Caco-2 (cell line): Measurements from ENCODE around the gene CYP51A1. TPM values are rescaled to one million over a fixed set of nuclear protein-coding genes. Genes with fewer than 3 reads are reported as not detected.
A peak's percentile ranks its signal among the peaks of the same experiment; 100 is the strongest.

Source experiments
- BruUV-seq: library from RNA; stranded (reverse); fragments of 400-500 nt; replicated peaks from 2 replicates; lab custom pipeline; 2021; lab: Mats Ljungman, UMichigan
- CTCF ChIA-PET: fragments of 300-600 bp; sonication (Branson Sonifier 250); formaldehyde crosslinking; loops from one replicate; lab custom pipeline; 2022; ENCODE audit warnings: antibody characterized with exemption; lab: Charles Lee
- POLR2A ChIA-PET: fragments of 300-600 bp; sonication (Branson Sonifier 250); formaldehyde crosslinking; loops from one replicate; lab custom pipeline; 2022; ENCODE audit warnings: antibody characterized with exemption; lab: Charles Lee
- DNase-seq, 2 experiments: peaks; one replicate each; pipeline versions ENCODE4 v3.0.0 to v3.0.0-alpha.2; 2020 to 2022
- H3K27me3 ChIP-seq: replicated peaks from 2 replicates; pipeline ENCODE4 v1.6.0; 2011; ENCODE audit warnings: low read length; ENCODE audit not compliant: control insufficient read depth, insufficient read depth
- H3K36me3 ChIP-seq: 2 replicates; pipeline ENCODE4 v1.5.1; 2011; ENCODE audit warnings: low read length; ENCODE audit not compliant: control insufficient read depth, insufficient read depth
- H3K4me1 ChIP-seq: fragments of 250-450 bp; sonication (Bioruptor Pico); 2 replicates; pipeline ENCODE4 v1.5.1; 2020; ENCODE audit warnings: mild to moderate bottlenecking
- H3K4me3 ChIP-seq: 2 replicates; pipeline ENCODE4 v1.5.1; 2011; ENCODE audit warnings: low read depth, mild to moderate bottlenecking, control low read depth, low read length
- H3K9me3 ChIP-seq: fragments of 250-450 bp; sonication (Bioruptor Pico); 2 replicates; pipeline ENCODE4 v1.5.1; 2020; ENCODE audit warnings: mild to moderate bottlenecking, moderate library complexity
- H3K27ac Mint-ChIP-seq: one replicate; pipeline ENCODE4 v1.8.0; 2022; ENCODE audit warnings: mixed read lengths; ENCODE audit not compliant: unreplicated experiment
- H3K27me3 Mint-ChIP-seq: one replicate; pipeline ENCODE4 v1.8.0; 2022; ENCODE audit warnings: mixed read lengths; ENCODE audit not compliant: insufficient read depth, unreplicated experiment
- H3K36me3 Mint-ChIP-seq: one replicate; pipeline ENCODE4 v1.8.0; 2022; ENCODE audit warnings: mild to moderate bottlenecking, mixed read lengths; ENCODE audit not compliant: insufficient read depth, unreplicated experiment
- H3K4me1 Mint-ChIP-seq: one replicate; pipeline ENCODE4 v1.8.0; 2022; ENCODE audit warnings: low read depth, mixed read lengths; ENCODE audit not compliant: unreplicated experiment
- H3K4me3 Mint-ChIP-seq: one replicate; pipeline ENCODE4 v1.8.0; 2022; ENCODE audit warnings: mild to moderate bottlenecking, moderate library complexity, mixed read lengths; ENCODE audit not compliant: unreplicated experiment
- H3K9me3 Mint-ChIP-seq: one replicate; pipeline ENCODE4 v1.8.0; 2022; ENCODE audit warnings: mixed read lengths; ENCODE audit not compliant: unreplicated experiment
- CTCF ChIP-seq, 2 experiments: fragments of 200-600 bp in 1 of 2; IDR thresholded peaks; 1 replicate in 1 of 2; 2 replicates in 1 of 2; pipeline versions ENCODE4 v1.5.1 to v1.8.0; 2011 to 2022; ENCODE audit warnings: antibody characterized with exemption in 1 of 2, control low read depth in 1 of 2, inconsistent platforms in 1 of 2, low read depth in 1 of 2, low read length in 1 of 2, mild to moderate bottlenecking in 1 of 2, moderate library complexity in 1 of 2; ENCODE audit not compliant: insufficient read depth in 1 of 2, severe bottlenecking in 1 of 2, unreplicated experiment in 1 of 2
- intact Hi-C: fragments of 100-400 bp; cut with micrococcal nuclease; formaldehyde crosslinking; loops from one replicate; pipeline ENCODE4 v1.10.0; 2022; ENCODE audit not compliant: unreplicated experiment
- total RNA-seq: library from RNA; stranded (reverse); gene quantifications from 2 replicates; pipeline ENCODE4 v1.2.3, GENCODE V29; 2022

Gene CYP51A1
- total RNA-seq, 1 experiment from 2014 or later: 153 TPM

- no peak overlapping the region for H3K27ac Mint-ChIP-seq
- BruUV-seq: no TSS peak
- ChIA-PET POLR2A (no interaction called here), CTCF (interaction anchor here (0.6 kb wide), 1 partner anchor 514 kb away, joined by 3 read pairs; no protein-coding TSS in a partner anchor)
- Histone ChIP-seq H3K4me1 (no peaks in the 10 kb centered on the region), H3K27me3 (no peaks in the 10 kb centered on the region), H3K36me3 (no peaks in the 10 kb centered on the region), H3K4me3 (no peak overlapping the region), H3K9me3 (peaks cover 3% of the 10 kb centered on the region; the same call in 1 of the 2 replicates)
- no peaks in the 10 kb centered on the region for H3K9me3 Mint-ChIP-seq
- no peak overlapping the region for H3K4me3 Mint-ChIP-seq
- peaks cover 2% of the 10 kb centered on the region for H3K4me1 Mint-ChIP-seq
- no peak for DNase-seq
- H3K36me3 Mint-ChIP-seq: no peaks in the 10 kb centered on the region
- intact Hi-C loops: no loop called here
- TF ChIP-seq CTCF (IDR thresholded peaks at IDR 0.05; ENCODE audit: insufficient read depth in 1 of 2, low read depth in 1 of 2, low read length in 1 of 2, severe bottlenecking in 1 of 2, unreplicated experiment in 1 of 2): no peak
- H3K27me3 Mint-ChIP-seq: no peaks in the 10 kb centered on the region
These were observed 6.9 kb upstream of the CYP51A1 start for GRCh38 chr7:92141161-92141560.

GRCh38 chr7:92137557-92137956 is 3.3 kb upstream of the CYP51A1 start:
- CTCF ChIA-PET: no interaction called here
- no peak for TF ChIP-seq CTCF (IDR thresholded peaks at IDR 0.05; ENCODE audit: insufficient read depth in 1 of 2, low read depth in 1 of 2, low read length in 1 of 2, severe bottlenecking in 1 of 2, unreplicated experiment in 1 of 2)
- peaks cover 3% of the 10 kb centered on the region; the same call in 1 of the 2 replicates for H3K9me3 ChIP-seq
- Mint-ChIP-seq H3K4me1 (peaks cover 9% of the 10 kb centered on the region), H3K36me3 (peaks cover 16% of the 10 kb centered on the region), H3K9me3 (no peaks in the 10 kb centered on the region), H3K27me3 (no peaks in the 10 kb centered on the region), H3K27ac (no peak overlapping the region), H3K4me3 (no peak overlapping the region)
- no peaks in the 10 kb centered on the region for H3K27me3 ChIP-seq
- no peaks in the 10 kb centered on the region for H3K36me3 ChIP-seq
- no peak for DNase-seq
- intact Hi-C loops: no loop called here
- BruUV-seq: no TSS peak
- H3K4me3 ChIP-seq: no peak overlapping the region
- H3K4me1 ChIP-seq: peaks cover 5% of the 10 kb centered on the region; the same call in 1 of the 2 replicates
- POLR2A ChIA-PET: no interaction called here

- no peaks in the 10 kb centered on the region for H3K9me3 Mint-ChIP-seq
- peaks cover 9% of the 10 kb centered on the region; the same call in 1 of the 2 replicates for H3K4me1 ChIP-seq
- intact Hi-C loops: loop anchor here (2.0 kb wide), 2 partner anchors 58 to 254 kb away; partner anchors contain the start of gene MTERF1
- TF ChIP-seq CTCF (IDR thresholded peaks at IDR 0.05; ENCODE audit: insufficient read depth in 1 of 2, low read depth in 1 of 2, low read length in 1 of 2, severe bottlenecking in 1 of 2, unreplicated experiment in 1 of 2): no peak
- no peaks in the 10 kb centered on the region for H3K27me3 ChIP-seq
- H3K4me3 ChIP-seq: peak overlapping the region; percentile 99
- peak overlapping the region; percentile 98 for H3K27ac Mint-ChIP-seq
- peaks cover under 1% of the 10 kb centered on the region; the same call in 1 of the 2 replicates for H3K9me3 ChIP-seq
- H3K4me3 Mint-ChIP-seq: peak overlapping the region; percentile 95
- BruUV-seq: TSS peak; percentile 88
- peak in 1 of 2 experiments; percentile 43 for DNase-seq
- CTCF ChIA-PET: interaction anchor here (1.0 to 1.2 kb wide), 3 partner anchors 110 to 393 kb away, joined by 3 to 4 read pairs (median 3); partner anchors contain the start of genes ANKIB1, KRIT1 and RBM48
- peaks cover 18% of the 10 kb centered on the region for H3K4me1 Mint-ChIP-seq
- H3K36me3 ChIP-seq: no peaks in the 10 kb centered on the region; the same call in 1 of the 2 replicates
- POLR2A ChIA-PET: interaction anchor here (0.6 to 1.1 kb wide), 5 partner anchors 10 to 312 kb away, joined by 3 to 5 read pairs (median 4); partner anchors contain the start of genes ANKIB1, GATAD1 and KRIT1
- H3K27me3 Mint-ChIP-seq: no peaks in the 10 kb centered on the region
- H3K36me3 Mint-ChIP-seq: peaks cover 31% of the 10 kb centered on the region
These were observed 994 bp upstream of the CYP51A1 start for GRCh38 chr7:92135052-92135889.
